HepG2 (cell line): ENCODE measurements around the gene C19orf85. TPM values are rescaled to one million over a fixed set of nuclear protein-coding genes. Genes with fewer than 3 reads are reported as not detected.

ENCODE experiments used
- AFF4 ChIP-seq: sonication (generic); formaldehyde crosslinking; IDR thresholded peaks from 2 replicates; pipeline ENCODE4 v1.4.0; 2020; ENCODE audit warnings: missing genetic modification reagents
- CREB1 ChIP-seq, 2 experiments: fragments of 450-650 bp in 1 of 2; IDR thresholded peaks; 2 replicates each; pipeline ENCODE4 v1.6.1; 2016 to 2017; ENCODE audit warnings: control low read depth in 1 of 2, mild to moderate bottlenecking in 1 of 2, missing compliant biosample characterization in 1 of 2, missing genetic modification characterization in 1 of 2
- GABPA ChIP-seq, 2 experiments: IDR thresholded peaks; 2 replicates each; pipeline ENCODE4 v1.6.1; 2011 to 2016; ENCODE audit warnings: low read depth in 2 of 2, low read length in 1 of 2, missing biosample characterization in 1 of 2, missing genetic modification characterization in 1 of 2
- KDM2A ChIP-seq: sonication (generic); formaldehyde crosslinking; IDR thresholded peaks from 2 replicates; pipeline ENCODE4 v1.4.0; 2020; ENCODE audit warnings: low read depth, missing genetic modification reagents, borderline replicate concordance
- KMT2B ChIP-seq: IDR thresholded peaks from 2 replicates; pipeline ENCODE4 v1.6.1; 2016; ENCODE audit warnings: missing genetic modification reagents, missing compliant biosample characterization
- MIER3 ChIP-seq: IDR thresholded peaks from 2 replicates; pipeline ENCODE4 v1.6.1; 2016; ENCODE audit warnings: missing compliant biosample characterization, borderline replicate concordance
- NCOA2 ChIP-seq: sonication (generic); formaldehyde crosslinking; IDR thresholded peaks from 2 replicates; pipeline ENCODE4 v1.8.0; 2022; ENCODE audit warnings: inconsistent platforms
- NFAT5 ChIP-seq: sonication (generic); formaldehyde crosslinking; IDR thresholded peaks from 2 replicates; pipeline ENCODE4 v1.4.0; 2020; ENCODE audit warnings: missing genetic modification reagents
- PCBP2 ChIP-seq: fragments of 200-400 bp; formaldehyde crosslinking; optimal IDR thresholded peaks from 2 replicates; pipeline ENCODE3; 2018; ENCODE audit warnings: low read length, low read depth; ENCODE audit not compliant: poor library complexity, severe bottlenecking
- PLRG1 ChIP-seq: fragments of 450-650 bp; conservative IDR thresholded peaks from 2 replicates; pipeline ENCODE4 v1.6.1; 2016
- SIX4 ChIP-seq: sonication (generic); formaldehyde crosslinking; IDR thresholded peaks from 2 replicates; pipeline ENCODE4 v1.4.0; 2020; ENCODE audit warnings: missing genetic modification reagents
- SMAD1 ChIP-seq: sonication (generic); formaldehyde crosslinking; IDR thresholded peaks from 2 replicates; pipeline ENCODE4 v1.4.0; 2020; ENCODE audit warnings: missing genetic modification reagents, low read depth, mild to moderate bottlenecking, borderline replicate concordance
- ZBTB8A ChIP-seq: sonication (generic); formaldehyde crosslinking; IDR thresholded peaks from 2 replicates; pipeline ENCODE4 v1.4.0; 2020; ENCODE audit warnings: mild to moderate bottlenecking, low read depth, missing genetic modification reagents, borderline replicate concordance
- ZNF260 ChIP-seq: sonication (generic); formaldehyde crosslinking; IDR thresholded peaks from 2 replicates; pipeline ENCODE4 v1.4.0; 2020; ENCODE audit warnings: missing genetic modification reagents, low read depth, mild to moderate bottlenecking, borderline replicate concordance
- ZNF552 ChIP-seq: sonication (generic); formaldehyde crosslinking; IDR thresholded peaks from 2 replicates; pipeline ENCODE4 v1.9.0; 2022; ENCODE audit warnings: missing genetic modification reagents, mild to moderate bottlenecking, borderline replicate concordance
- ZNF580 ChIP-seq: IDR thresholded peaks from 2 replicates; pipeline ENCODE4 v1.6.1; 2016; ENCODE audit warnings: low read depth, borderline replicate concordance
- ZNF615 ChIP-seq: sonication (generic); formaldehyde crosslinking; IDR thresholded peaks from 2 replicates; pipeline ENCODE4 v1.5.0; 2020; ENCODE audit warnings: mild to moderate bottlenecking, missing genetic modification reagents, borderline replicate concordance
- polyA plus RNA-seq, 8 experiments: library from polyadenylated mRNA; depleted of rRNA in 3 of 8; stranded (reverse) in 7 of 8; unstranded in 1 of 8; fragments of >200 nt; fragmentation: Illumina TruSeq in 4 of 8; extraction: Trizol in 4 of 8; gene quantifications; 2 replicates each; pipeline versions ENCODE4 v1.2.1 to v1.2.3, GENCODE V29; 2011 to 2016; ENCODE audit warnings: low read depth in 4 of 8, missing spikeins in 1 of 8, mixed read lengths in 1 of 8; ENCODE audit not compliant: insufficient read depth in 1 of 8
- total RNA-seq, 5 experiments: library from RNA; depleted of rRNA; stranded (reverse); fragments of >200 nt; fragmentation: Illumina TruSeq; extraction: Trizol; gene quantifications; 2 replicates each; pipeline ENCODE4 v1.2.3, GENCODE V29; 2016; ENCODE audit warnings: low read depth in 1 of 5

The C19orf85 gene
- total and polyA plus RNA-seq, 2 of the 13 experiments (the other 11 are each of a cell fraction or from before 2014, with no cell fraction given) = not detected

DNA sequence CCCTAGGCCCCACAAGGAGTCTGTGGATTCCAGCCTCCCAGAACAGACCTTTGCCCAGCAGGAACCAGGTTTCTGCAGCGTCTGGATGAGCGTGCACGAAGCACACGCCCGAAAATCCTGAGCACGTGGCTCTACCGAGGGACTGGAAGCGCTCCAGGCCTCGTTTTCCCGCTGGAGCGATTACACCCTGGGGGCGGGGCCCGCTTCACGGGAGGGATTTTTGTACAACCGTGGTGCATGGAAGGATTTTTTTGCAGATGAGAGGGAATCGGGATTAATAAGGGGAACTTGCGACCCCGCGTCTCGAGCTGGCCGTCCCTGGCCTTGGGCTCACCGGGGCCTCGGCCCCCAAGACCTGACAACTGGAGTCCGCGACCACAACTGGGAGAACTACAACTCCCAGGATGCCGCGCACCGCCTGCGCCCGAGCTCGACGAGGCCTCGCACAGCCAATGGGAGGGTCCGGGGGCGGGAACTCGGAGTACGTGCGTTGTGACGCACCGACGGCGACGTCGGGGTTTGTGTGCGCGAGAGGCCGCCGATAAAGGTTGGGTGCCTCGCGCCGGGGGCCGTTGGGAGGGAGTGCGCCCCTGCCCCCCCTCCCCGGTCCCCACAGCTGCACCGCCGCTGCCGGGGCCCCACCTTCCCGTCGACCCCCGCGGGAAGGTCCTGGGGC is 11.7 kb upstream of the C19orf85 start, which contains the start of gene ZNF628 (continued):
- TF ChIP-seq SMAD1 (CRISPR knock-in tag) = peak; percentile 87; the same call in 1 of the 2 replicates
- TF ChIP-seq CREB1 (IDR thresholded peaks at IDR 0.05) = peak; percentile 95
- TF ChIP-seq CREB1 (CRISPR knock-in tag; IDR thresholded peaks at IDR 0.05) = peak; percentile 97
- peak; percentile 7; the same call in 1 of the 2 replicates for TF ChIP-seq NCOA2 (CRISPR knock-in tag)
- TF ChIP-seq ZNF615 (CRISPR knock-in tag) = 0 out of 2 replicates have a peak, but pooled peaks have one; percentile 25
- TF ChIP-seq MIER3 (CRISPR knock-in tag) = peak; percentile 42; the same call in 1 of the 2 replicates
- no peak for TF ChIP-seq AFF4 (CRISPR knock-in tag)
- no peak for TF ChIP-seq SIX4 (CRISPR knock-in tag)
- no peak for TF ChIP-seq PLRG1
- peak; percentile 53 for TF ChIP-seq GABPA (IDR thresholded peaks at IDR 0.05; ENCODE audit: low read depth, low read length)
- TF ChIP-seq GABPA (CRISPR knock-in tag; IDR thresholded peaks at IDR 0.05; ENCODE audit: low read depth) = peak; percentile 81
- TF ChIP-seq PCBP2 = no peak
- TF ChIP-seq ZNF580 (CRISPR knock-in tag) = no peak; the same call in 1 of the 2 replicates
- TF ChIP-seq ZNF260 (CRISPR knock-in tag) = no peak
- TF ChIP-seq ZNF552 (CRISPR knock-in tag) = no peak
- peak; percentile 96 for TF ChIP-seq NFAT5 (CRISPR knock-in tag)
- peak; percentile 87; the same call in 1 of the 2 replicates for TF ChIP-seq ZBTB8A
- TF ChIP-seq KMT2B (CRISPR knock-in tag) = peak; percentile 20; the same call in 1 of the 2 replicates
- TF ChIP-seq KDM2A (CRISPR knock-in tag) = peak; percentile 77
